K562 (cell line): Measurements from ENCODE around the gene MBD4. TPM values are rescaled to one million over a fixed set of nuclear protein-coding genes. Genes with fewer than 3 reads are reported as not detected.

Experiments used
- CXXC5 ChIP-seq: fragments of 250-450 bp; sonication (Bioruptor Pico); IDR thresholded peaks from 2 replicates; pipeline ENCODE4 v1.8.0; 2022; ENCODE audit warnings: inconsistent platforms, mild to moderate bottlenecking, moderate library complexity
- FOS ChIP-seq: IDR thresholded peaks from 3 replicates; pipeline ENCODE4 v1.6.1; 2011; ENCODE audit not compliant: insufficient read length; ENCODE audit errors: extremely low read depth
- FOXK1 ChIP-seq: sonication (generic); formaldehyde crosslinking; IDR thresholded peaks from 2 replicates; pipeline ENCODE4 v1.8.0; 2022; ENCODE audit warnings: missing genetic modification reagents, mild to moderate bottlenecking, borderline replicate concordance
- ILK ChIP-seq: fragments of 450-650 bp; IDR thresholded peaks from 2 replicates; pipeline ENCODE4 v1.6.1; 2016; ENCODE audit warnings: missing genetic modification characterization, low read depth, mild to moderate bottlenecking, missing compliant biosample characterization, moderate library complexity, borderline replicate concordance
- JUNB ChIP-seq: fragments of 450-650 bp; formaldehyde crosslinking; conservative IDR thresholded peaks from 2 replicates; pipeline ENCODE4 v1.4.0; 2020; ENCODE audit warnings: mild to moderate bottlenecking
- STAT5B ChIP-seq: fragments of 250-450 bp; sonication (Bioruptor Pico); IDR thresholded peaks from 2 replicates; pipeline ENCODE4 v1.8.0; 2021; ENCODE audit warnings: mild to moderate bottlenecking, inconsistent platforms
- ZNF212 ChIP-seq: fragments of 450-650 bp; formaldehyde crosslinking; IDR thresholded peaks from 2 replicates; pipeline ENCODE4 v1.4.0; 2020; ENCODE audit warnings: mild to moderate bottlenecking
- ZNF23 ChIP-seq: fragments of 250-450 bp; sonication (Bioruptor Pico); IDR thresholded peaks from 2 replicates; pipeline ENCODE4 v1.4.0; 2020; ENCODE audit warnings: mild to moderate bottlenecking
- ZNF830 ChIP-seq: fragments of 250-450 bp; sonication (Bioruptor Pico); IDR thresholded peaks from 2 replicates; pipeline ENCODE4 v1.5.0; 2021; ENCODE audit warnings: mild to moderate bottlenecking
- polyA plus RNA-seq, 8 experiments: library from polyadenylated mRNA; depleted of rRNA in 4 of 8; stranded (reverse) in 5 of 8; unstranded in 3 of 8; fragments of >200 nt; fragmentation: Nextera tagmentation in 2 of 8; fragmentation: Illumina TruSeq in 1 of 8; extraction: Ambion mirVana in 2 of 8; extraction: Trizol in 1 of 8; gene quantifications; 2 replicates each; pipeline versions ENCODE4 v1.2.1 to v1.2.3, GENCODE V29; 2011 to 2014; ENCODE audit warnings: inconsistent platforms in 1 of 8, missing spikeins in 1 of 8
- total RNA-seq, 7 experiments: library from RNA; depleted of rRNA in 6 of 7; stranded (reverse); fragments of >200 nt in 6 of 7; fragmentation: Illumina TruSeq in 2 of 7; extraction: Trizol in 2 of 7; gene quantifications; 2 replicates each; pipeline versions ENCODE4 v1.2.1 to v1.2.3, GENCODE V29; 2011 to 2021; ENCODE audit warnings: low replicate concordance in 1 of 7
- TF ChIP-seq, protein P1 (sequence below), 2 experiments: fragments of 450-650 bp; IDR thresholded peaks; 2 replicates each; pipeline ENCODE4 v1.6.1; 2016; ENCODE audit warnings: mild to moderate bottlenecking in 2 of 2, borderline replicate concordance in 1 of 2, low read depth in 1 of 2, moderate library complexity in 1 of 2
- TF ChIP-seq, protein P2 (sequence below): IDR thresholded peaks from 2 replicates; pipeline ENCODE4 v1.6.1; 2016; ENCODE audit warnings: missing genetic modification characterization, missing compliant biosample characterization
- TF ChIP-seq, protein P3 (sequence below): IDR thresholded peaks from 3 replicates; pipeline ENCODE4 v1.6.1; 2011; ENCODE audit warnings: borderline replicate concordance, mild to moderate bottlenecking, moderate library complexity; ENCODE audit not compliant: insufficient read length; ENCODE audit errors: extremely low read depth
- TF ChIP-seq, protein P4 (sequence below): fragments of 450-650 bp; formaldehyde crosslinking; IDR thresholded peaks from 2 replicates; pipeline ENCODE4 v1.4.0; 2020; ENCODE audit warnings: mild to moderate bottlenecking

Gene MBD4
- total and polyA plus RNA-seq, 9 of the 15 experiments (the other 6 are each of a cell fraction or from before 2014, with no cell fraction given): 13.3 to 63.9 (median 39.0) TPM

- TF ChIP-seq, protein P1, sequence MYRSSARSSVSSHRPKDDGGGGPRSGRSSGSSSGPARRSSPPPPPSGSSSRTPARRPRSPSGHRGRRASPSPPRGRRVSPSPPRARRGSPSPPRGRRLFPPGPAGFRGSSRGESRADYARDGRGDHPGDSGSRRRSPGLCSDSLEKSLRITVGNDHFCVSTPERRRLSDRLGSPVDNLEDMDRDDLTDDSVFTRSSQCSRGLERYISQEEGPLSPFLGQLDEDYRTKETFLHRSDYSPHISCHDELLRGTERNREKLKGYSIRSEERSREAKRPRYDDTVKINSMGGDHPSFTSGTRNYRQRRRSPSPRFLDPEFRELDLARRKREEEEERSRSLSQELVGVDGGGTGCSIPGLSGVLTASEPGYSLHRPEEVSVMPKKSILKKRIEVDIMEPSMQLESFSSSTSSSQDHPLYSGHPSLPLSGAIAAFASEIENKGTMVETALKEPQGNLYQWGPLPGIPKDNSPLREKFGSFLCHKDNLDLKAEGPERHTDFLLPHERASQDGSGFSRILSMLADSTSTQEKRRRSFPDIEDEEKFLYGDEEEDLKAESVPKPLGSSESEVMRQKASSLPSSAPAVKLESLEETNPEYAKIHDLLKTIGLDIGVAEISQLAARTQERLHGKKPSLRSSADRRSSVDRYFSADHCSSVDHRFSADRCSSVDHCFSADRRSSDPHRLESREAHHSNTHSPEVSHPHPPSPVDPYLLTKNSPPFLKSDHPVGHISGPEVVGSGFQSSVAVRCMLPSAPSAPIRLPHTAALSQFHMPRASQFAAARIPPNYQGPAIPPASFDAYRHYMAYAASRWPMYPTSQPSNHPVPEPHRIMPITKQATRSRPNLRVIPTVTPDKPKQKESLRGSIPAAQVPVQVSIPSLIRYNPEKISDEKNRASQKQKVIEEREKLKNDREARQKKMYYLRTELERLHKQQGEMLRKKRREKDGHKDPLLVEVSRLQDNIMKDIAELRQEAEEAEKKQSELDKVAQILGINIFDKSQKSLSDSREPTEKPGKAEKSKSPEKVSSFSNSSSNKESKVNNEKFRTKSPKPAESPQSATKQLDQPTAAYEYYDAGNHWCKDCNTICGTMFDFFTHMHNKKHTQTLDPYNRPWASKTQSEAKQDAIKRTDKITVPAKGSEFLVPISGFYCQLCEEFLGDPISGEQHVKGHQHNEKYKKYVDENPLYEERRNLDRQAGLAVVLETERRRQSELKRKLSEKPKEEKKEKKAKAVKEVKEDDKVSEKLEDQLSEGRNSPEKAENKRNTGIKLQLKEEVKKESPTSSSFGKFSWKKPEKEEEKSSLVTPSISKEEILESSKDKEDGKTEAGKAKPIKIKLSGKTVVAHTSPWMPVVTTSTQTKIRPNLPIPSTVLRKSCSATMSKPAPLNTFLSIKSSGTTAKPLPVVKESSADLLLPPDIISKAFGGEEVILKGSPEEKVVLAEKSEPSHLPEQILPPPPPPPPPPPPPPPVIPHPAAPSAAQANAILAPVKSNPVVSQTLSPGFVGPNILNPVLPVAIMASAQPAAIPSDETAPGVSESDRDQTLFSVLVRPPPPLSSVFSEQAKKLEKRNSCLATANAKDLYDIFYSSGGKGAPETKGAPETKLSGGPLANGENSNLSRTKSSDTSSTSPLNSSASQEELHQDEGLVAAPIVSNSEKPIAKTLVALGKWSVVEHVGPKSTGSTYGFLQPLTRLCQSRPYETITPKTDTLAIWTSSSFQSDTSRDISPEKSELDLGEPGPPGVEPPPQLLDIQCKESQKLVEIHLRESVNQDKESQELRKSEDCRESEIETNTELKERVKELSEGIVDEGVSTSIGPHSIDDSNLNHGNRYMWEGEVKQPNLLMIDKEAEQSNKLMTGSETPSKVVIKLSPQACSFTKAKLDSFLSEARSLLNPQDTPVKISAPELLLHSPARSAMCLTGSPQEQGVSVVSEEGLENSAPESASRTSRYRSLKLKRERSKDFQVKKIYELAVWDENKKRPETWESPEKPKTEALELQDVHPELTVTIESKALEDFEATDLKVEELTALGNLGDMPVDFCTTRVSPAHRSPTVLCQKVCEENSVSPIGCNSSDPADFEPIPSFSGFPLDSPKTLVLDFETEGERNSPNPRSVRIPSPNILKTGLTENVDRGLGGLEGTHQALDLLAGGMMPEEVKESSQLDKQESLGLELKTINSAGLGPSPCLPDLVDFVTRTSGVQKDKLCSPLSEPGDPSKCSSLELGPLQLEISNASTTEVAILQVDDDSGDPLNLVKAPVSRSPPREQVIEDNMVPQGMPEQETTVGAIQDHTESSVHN (IDR thresholded peaks at IDR 0.05; ENCODE audit: borderline replicate concordance in 1 of 2, low read depth in 1 of 2): no peak
- no peak for TF ChIP-seq ZNF212 (CRISPR knock-in tag)
- TF ChIP-seq JUNB (CRISPR knock-in tag): no peak
- TF ChIP-seq, protein P2, sequence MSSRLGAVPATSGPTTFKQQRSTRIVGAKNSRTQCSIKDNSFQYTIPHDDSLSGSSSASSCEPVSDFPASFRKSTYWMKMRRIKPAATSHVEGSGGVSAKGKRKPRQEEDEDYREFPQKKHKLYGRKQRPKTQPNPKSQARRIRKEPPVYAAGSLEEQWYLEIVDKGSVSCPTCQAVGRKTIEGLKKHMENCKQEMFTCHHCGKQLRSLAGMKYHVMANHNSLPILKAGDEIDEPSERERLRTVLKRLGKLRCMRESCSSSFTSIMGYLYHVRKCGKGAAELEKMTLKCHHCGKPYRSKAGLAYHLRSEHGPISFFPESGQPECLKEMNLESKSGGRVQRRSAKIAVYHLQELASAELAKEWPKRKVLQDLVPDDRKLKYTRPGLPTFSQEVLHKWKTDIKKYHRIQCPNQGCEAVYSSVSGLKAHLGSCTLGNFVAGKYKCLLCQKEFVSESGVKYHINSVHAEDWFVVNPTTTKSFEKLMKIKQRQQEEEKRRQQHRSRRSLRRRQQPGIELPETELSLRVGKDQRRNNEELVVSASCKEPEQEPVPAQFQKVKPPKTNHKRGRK (tag): no peak
- TF ChIP-seq ZNF830 (CRISPR knock-in tag): no peak
- no peak for TF ChIP-seq FOXK1
- TF ChIP-seq, protein P3, sequence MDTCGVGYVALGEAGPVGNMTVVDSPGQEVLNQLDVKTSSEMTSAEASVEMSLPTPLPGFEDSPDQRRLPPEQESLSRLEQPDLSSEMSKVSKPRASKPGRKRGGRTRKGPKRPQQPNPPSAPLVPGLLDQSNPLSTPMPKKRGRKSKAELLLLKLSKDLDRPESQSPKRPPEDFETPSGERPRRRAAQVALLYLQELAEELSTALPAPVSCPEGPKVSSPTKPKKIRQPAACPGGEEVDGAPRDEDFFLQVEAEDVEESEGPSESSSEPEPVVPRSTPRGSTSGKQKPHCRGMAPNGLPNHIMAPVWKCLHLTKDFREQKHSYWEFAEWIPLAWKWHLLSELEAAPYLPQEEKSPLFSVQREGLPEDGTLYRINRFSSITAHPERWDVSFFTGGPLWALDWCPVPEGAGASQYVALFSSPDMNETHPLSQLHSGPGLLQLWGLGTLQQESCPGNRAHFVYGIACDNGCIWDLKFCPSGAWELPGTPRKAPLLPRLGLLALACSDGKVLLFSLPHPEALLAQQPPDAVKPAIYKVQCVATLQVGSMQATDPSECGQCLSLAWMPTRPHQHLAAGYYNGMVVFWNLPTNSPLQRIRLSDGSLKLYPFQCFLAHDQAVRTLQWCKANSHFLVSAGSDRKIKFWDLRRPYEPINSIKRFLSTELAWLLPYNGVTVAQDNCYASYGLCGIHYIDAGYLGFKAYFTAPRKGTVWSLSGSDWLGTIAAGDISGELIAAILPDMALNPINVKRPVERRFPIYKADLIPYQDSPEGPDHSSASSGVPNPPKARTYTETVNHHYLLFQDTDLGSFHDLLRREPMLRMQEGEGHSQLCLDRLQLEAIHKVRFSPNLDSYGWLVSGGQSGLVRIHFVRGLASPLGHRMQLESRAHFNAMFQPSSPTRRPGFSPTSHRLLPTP: no peak
- TF ChIP-seq ILK (tag): no peak
- no peak for TF ChIP-seq STAT5B
- TF ChIP-seq, protein P4, sequence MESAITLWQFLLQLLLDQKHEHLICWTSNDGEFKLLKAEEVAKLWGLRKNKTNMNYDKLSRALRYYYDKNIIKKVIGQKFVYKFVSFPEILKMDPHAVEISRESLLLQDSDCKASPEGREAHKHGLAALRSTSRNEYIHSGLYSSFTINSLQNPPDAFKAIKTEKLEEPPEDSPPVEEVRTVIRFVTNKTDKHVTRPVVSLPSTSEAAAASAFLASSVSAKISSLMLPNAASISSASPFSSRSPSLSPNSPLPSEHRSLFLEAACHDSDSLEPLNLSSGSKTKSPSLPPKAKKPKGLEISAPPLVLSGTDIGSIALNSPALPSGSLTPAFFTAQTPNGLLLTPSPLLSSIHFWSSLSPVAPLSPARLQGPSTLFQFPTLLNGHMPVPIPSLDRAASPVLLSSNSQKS (CRISPR knock-in tag): no peak
- TF ChIP-seq CXXC5: peak; percentile 49
- no peak for TF ChIP-seq ZNF23 (CRISPR knock-in tag)
- no peak for TF ChIP-seq FOS
Observed at GRCh38 chr3:129399145-129399894, 40.4 kb downstream of the MBD4 start (continued).
